Inflammatory macrophage (primary cell): ENCODE data around the gene ROBO1.

Source experiments
- DNase-seq, 2 donors: peaks; one replicate each; pipeline ENCODE4 v3.0.0-alpha.2; 2020 to 2022

ROBO1 gene

GRCh38 chr3:79297245-79297960 is 470.4 kb downstream of the ROBO1 start:
- no peak for DNase-seq

- DNase-seq = no peak
Observed at GRCh38 chr3:79286882-79287281, 480.9 kb downstream of the ROBO1 start.

- no peak for DNase-seq
Observed at GRCh38 chr3:79285871-79286270, 481.9 kb downstream of the ROBO1 start.

DNA sequence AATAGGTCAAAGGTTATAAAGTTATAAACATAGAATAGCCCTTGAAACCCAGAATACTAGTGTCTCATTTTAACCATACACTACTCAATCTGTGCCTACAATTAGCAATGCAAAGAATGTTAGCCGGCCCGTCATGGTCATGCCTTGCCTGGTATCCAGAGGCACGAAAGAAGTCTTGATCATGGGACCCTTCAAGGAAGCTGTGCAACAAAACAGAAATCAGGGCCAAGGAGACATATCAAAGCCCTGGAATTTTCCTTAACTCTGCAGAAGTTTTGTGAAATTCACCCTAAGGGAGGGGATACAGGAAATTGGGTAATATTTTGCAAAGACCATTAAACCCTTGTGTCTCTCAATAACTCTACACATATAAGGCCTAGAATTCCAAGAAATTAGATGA is 482.4 kb downstream of the ROBO1 start:
- no peak for DNase-seq

GRCh38 chr3:79284781-79285180 is 483.0 kb downstream of the ROBO1 start:
- no peak for DNase-seq

DNA sequence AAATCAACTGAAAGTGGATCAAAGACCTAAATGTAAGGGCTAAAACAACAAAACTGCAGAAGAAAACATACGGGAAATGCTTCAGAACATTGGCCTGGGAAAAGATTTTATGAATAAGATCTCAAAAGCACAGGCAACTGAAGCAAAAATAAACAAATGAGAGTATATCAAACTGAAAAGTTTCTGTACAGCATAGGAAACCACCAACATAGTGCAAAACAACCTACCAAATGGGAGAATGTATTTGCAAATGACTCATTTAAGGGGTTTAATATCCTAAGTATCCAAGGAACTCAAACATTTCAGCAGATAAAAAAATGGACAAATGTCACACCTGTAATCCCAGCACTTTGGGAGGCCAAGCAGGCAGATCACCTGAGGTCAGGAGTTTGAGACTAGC is 489.1 kb downstream of the ROBO1 start:
- DNase-seq = no peak

DNA sequence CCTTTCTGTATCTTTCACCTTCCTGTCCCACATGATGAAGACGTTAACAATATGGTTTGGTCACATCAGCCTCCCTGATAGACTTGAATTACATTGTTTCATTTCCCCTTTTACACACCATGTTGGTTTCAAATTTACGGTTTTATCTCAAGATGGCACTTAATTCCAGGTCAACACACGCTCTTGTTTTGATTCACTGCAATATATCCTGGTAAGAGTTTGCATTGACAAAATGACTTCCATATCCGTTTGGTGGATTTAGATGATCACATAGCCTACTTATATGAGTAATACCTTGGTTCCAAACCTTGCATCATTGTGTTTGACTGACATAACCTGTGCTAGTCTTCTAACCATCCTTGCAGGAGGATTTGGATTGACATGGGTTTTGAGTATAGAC is 499.4 kb downstream of the ROBO1 start:
- DNase-seq = no peak

GRCh38 chr3:79264892-79265291 is 502.9 kb downstream of the ROBO1 start:
- no peak for DNase-seq

DNA sequence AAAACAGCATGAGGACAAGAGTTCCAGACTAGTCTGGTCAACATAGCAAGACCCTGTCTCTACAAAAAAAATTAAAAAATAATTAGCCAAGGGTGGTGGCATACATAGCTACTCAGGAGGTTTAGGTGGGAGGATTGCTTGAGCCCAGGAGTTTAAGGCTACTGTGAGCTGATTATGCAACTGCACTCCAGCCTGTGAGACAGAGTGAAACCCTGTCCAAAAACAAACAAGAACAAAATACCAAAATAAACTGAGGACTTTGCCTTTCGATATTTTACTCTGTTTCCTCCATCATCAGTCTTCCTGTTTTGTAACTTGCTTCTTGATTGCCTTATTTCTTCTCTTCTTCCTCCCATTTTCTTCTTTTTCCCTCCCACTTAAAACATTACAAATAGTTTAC is 504.4 kb downstream of the ROBO1 start:
- no peak for DNase-seq

- no peak for DNase-seq
Observed at GRCh38 chr3:79258479-79258878, 509.3 kb downstream of the ROBO1 start.

- DNase-seq = no peak
Observed at GRCh38 chr3:79257791-79258190, 510.0 kb downstream of the ROBO1 start.

DNA sequence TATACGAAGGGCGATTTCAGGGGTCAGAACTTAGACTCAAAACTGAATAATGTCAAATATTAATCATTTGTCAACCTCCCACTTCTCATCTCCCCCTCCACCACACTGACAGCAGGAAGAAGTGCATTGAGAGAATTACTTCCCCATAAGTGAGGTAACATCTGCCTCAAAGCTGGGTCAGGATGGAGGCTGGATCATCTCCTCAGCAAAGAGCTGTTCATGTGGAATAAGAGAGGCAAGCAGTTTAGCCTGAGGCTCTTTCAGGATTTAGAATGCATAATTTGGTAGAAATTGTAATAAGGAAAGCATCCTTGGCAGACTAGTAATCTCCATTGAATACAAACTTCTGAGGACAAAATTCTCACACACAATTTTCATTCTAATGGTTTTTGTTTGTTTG is 512.1 kb downstream of the ROBO1 start:
- no peak for DNase-seq

GRCh38 chr3:79255292-79255691 is 512.5 kb downstream of the ROBO1 start:
- DNase-seq = no peak

DNA sequence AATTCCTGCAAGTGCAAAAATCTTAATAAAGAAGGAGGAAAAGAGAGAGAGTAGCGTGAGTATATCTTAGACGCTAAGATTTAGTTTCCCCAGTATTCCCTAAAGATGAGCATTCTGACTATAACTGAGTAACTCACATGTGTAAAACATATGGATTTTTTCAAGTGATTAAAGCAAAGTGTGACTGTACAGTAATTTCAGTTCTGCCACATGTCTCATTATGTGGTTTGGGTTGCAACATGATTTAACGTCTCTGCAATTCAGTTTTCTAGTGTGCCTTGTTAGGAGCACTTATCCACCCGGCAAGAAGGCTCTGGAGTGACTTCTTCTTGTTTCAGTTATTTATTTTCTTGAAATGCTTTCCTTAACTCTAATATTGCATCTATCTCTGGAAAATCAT is 514.1 kb downstream of the ROBO1 start:
- no peak for DNase-seq

GRCh38 chr3:79253271-79253670 is 514.5 kb downstream of the ROBO1 start:
- DNase-seq = no peak

GRCh38 chr3:79250746-79251145 is 517.1 kb downstream of the ROBO1 start:
- DNase-seq = no peak

- no peak for DNase-seq
Observed at GRCh38 chr3:79249701-79250100, 518.1 kb downstream of the ROBO1 start.

DNA sequence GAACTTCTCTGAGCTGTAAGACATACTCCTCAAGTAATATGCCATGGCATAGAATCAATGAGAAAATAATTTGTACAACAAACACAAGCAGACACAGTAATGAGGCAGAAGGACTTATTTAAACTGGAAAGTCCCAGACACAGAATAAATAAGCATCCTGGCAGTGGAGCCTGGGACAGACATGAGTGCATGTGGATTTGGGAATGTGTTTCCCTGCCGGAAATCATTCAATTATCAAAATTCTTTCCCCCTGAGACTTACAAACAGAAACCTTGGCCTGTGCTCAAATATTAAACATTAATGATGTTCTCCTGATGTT is 520.1 kb downstream of the ROBO1 start:
- DNase-seq = no peak

DNA sequence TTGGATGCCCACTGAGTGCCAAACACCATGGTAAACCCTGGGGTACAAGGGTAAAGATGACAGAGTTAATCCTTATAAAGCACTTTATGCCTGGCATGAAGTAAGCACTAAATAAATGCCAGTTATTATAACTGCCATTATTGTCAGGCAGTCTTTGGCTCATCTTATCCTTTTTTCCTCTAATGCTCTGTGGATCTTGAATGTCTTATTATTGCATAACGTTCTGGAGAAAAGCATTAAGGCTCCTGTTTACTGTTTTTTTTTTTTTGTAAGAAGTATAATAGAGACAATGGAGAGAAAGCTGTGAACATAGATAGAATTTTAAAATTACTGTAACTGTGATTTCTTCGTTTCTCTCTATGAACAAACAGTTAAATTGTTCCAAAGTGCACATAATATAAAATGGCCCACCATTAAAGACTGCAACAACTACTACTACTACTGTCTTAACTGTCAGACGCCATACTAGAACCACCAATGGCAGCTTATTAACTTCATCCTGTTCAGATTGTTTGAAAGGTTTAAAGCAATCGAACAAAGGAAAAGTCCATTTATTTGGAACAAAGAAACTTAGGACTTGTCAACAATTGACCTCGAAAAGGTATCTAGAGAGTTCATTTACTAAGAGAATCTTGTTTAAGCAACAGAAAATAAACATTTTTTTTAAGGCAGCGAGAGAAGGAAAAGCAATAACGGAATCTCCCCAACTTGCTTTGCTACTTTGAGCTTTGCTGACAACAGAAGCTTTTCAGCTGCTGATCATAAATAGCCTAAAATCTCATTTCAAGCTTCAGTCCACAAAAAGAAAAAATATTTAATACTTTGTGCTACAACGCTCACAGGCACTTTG is 520.7 kb downstream of the ROBO1 start:
- DNase-seq = no peak

DNA sequence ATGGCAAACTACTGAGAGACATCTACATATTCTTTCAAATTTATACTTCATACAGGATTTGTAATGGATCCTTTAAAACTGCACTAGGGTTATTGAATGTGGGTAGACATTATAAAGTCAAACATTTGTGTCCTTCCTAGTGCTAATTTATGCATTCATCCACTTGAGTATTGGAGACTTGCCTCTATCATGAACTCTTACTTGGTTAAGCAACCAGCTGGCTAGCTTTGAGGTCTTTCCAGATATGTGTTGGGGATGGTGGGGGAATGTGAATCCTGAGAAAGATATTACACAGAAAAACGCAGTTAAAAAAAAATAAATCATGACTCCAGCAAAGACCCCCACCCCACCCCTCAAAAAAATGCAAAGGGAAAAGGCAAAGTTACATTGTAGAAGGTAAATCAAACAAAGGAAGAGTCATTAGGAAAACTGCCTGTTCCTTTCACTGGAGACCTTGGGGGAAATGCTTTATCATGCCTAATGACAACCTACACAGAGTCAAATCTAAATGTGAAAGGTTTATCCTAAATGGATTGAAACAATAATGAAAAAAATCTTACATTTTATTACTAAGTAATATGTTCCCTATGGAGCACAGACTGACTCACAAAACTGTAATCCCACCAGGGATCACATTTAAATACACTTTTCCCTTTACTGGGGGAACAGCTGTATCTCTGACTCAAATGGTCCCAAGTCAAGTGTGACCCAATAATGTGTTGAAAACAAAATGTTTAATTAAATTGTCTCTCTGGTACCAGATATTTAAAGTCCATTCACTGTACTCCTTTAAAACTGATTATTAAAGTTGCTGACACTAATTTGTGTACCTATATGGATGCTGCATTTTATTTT is 522.3 kb downstream of the ROBO1 start:
- DNase-seq = no peak

DNA sequence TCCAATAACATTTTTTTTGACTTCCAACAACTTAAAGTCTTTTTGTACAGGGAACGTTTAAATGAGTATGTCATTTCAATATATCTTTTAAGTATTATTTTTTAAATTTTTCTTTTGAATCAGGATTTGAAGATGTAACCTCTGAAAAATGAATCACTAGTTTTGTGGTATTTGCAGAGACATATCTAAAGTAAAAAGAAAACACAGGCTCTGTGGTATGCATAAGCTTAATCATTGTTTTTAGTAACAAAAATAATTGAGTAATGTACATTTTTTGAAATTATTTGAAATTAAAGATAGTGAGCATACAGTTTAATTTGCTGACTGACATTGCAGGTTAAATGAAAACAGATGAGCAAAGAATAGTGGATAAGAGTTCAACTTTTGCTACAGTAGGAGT is 531.3 kb downstream of the ROBO1 start:
- no peak for DNase-seq

- DNase-seq = no peak
Observed at GRCh38 chr3:79233431-79234060, 534.3 kb downstream of the ROBO1 start.

- no peak for DNase-seq
Observed at GRCh38 chr3:79230266-79230665, 537.5 kb downstream of the ROBO1 start.
